Glutamatergic neuron (in vitro differentiated cells): ENCODE measurements around the gene TSR3. TPM values are rescaled to one million over a fixed set of nuclear protein-coding genes. Genes with fewer than 3 reads are reported as not detected.

Experiments used
- DNase-seq: peaks from one replicate; pipeline ENCODE4 v3.0.0; 2022
- H3K27ac Mint-ChIP-seq: one replicate; pipeline ENCODE4 v1.8.0; 2020; ENCODE audit warnings: mild to moderate bottlenecking, mixed read lengths, inconsistent platforms; ENCODE audit not compliant: unreplicated experiment
- H3K27me3 Mint-ChIP-seq: one replicate; pipeline ENCODE4 v1.8.0; 2020; ENCODE audit warnings: mild to moderate bottlenecking, moderate library complexity, mixed read lengths, inconsistent platforms; ENCODE audit not compliant: unreplicated experiment
- H3K36me3 Mint-ChIP-seq: one replicate; pipeline ENCODE4 v1.8.0; 2020; ENCODE audit warnings: mild to moderate bottlenecking, mixed read lengths, inconsistent platforms; ENCODE audit not compliant: unreplicated experiment
- H3K4me1 Mint-ChIP-seq: one replicate; pipeline ENCODE4 v1.8.0; 2020; ENCODE audit warnings: mild to moderate bottlenecking, low read depth, mixed read lengths, inconsistent platforms; ENCODE audit not compliant: unreplicated experiment
- H3K4me3 Mint-ChIP-seq: one replicate; pipeline ENCODE4 v1.8.0; 2020; ENCODE audit warnings: mild to moderate bottlenecking, mixed read lengths, inconsistent platforms; ENCODE audit not compliant: unreplicated experiment
- H3K9me3 Mint-ChIP-seq: one replicate; pipeline ENCODE4 v1.8.0; 2020; ENCODE audit warnings: mild to moderate bottlenecking, moderate library complexity, mixed read lengths, inconsistent platforms; ENCODE audit not compliant: unreplicated experiment
- total RNA-seq: library from RNA; stranded (reverse); fragmentation: NEBNext Ultra II Directional; extraction: Animal tissue kit (Norgen Biotek cat#: 25700); gene quantifications from one replicate; pipeline ENCODE4 v1.2.1, GENCODE V29; 2021; ENCODE audit not compliant: unreplicated experiment
- TF ChIP-seq, protein P1 (sequence below): fragments of 200-600 bp; sonication (generic); IDR thresholded peaks from one replicate; pipeline ENCODE4 v1.5.0; 2021; ENCODE audit not compliant: partially characterized antibody, unreplicated experiment

TSR3 gene
- total RNA-seq, 1 donor from 2014 or later, result 52.5 TPM

- no peak for DNase-seq
- peaks cover 12% of the 10 kb centered on the region for H3K4me1 Mint-ChIP-seq
- TF ChIP-seq, protein P1, sequence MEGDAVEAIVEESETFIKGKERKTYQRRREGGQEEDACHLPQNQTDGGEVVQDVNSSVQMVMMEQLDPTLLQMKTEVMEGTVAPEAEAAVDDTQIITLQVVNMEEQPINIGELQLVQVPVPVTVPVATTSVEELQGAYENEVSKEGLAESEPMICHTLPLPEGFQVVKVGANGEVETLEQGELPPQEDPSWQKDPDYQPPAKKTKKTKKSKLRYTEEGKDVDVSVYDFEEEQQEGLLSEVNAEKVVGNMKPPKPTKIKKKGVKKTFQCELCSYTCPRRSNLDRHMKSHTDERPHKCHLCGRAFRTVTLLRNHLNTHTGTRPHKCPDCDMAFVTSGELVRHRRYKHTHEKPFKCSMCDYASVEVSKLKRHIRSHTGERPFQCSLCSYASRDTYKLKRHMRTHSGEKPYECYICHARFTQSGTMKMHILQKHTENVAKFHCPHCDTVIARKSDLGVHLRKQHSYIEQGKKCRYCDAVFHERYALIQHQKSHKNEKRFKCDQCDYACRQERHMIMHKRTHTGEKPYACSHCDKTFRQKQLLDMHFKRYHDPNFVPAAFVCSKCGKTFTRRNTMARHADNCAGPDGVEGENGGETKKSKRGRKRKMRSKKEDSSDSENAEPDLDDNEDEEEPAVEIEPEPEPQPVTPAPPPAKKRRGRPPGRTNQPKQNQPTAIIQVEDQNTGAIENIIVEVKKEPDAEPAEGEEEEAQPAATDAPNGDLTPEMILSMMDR, result no peak
- H3K4me3 Mint-ChIP-seq, result peak overlapping the region; percentile 98
- H3K27ac Mint-ChIP-seq, result peak overlapping the region; percentile 98
- peaks cover 6% of the 10 kb centered on the region for H3K27me3 Mint-ChIP-seq
- H3K36me3 Mint-ChIP-seq, result no peaks in the 10 kb centered on the region
- peaks cover 7% of the 10 kb centered on the region for H3K9me3 Mint-ChIP-seq
Observed at GRCh38 chr16:1309888-1310831, 41.5 kb downstream of the TSR3 start.

DNA sequence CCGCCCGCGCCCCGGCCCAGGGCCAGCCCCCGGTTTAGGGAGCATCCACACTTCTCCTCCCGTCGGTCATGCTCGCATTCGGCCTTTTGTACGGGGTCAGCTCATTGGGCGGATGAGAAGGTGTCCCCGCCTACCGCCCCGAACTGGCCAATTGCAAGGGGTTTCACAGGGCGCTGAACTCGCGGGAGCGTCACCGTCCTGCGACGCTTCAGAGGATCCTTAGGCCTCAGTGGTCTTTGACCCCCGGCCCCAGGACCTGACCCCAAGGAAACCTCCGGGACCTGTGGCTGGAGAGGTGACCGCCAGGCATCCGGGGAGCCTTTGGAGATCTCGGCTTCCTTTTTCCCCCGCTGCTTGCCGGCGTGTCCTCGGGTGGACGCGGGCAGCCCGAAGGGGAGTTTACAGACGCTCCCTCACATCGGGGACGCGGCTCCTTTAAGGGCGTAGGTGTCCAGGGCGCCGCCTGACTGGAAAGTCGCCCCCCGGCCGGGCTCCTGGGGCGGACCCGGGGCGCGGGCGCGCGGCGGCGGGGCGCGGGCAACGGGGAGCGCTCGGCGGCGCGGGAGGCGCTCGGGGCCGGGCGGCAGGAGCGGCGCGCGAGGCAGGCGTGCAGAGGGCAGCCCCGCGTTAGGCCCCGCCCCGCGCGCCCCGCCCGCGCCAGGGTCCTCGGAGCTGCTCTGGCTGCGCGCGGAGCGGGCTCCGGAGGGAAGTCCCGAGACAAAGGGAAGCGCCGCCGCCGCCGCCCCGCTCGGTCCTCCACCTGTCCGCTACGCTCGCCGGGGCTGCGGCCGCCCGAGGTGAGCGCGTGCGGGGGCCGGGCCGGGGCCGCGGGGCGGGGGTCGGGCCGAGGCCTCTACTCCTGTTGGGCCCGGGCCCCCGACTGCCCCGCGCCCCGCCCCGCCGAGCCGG, 42.4 kb downstream of the TSR3 start, which contains the start of gene UBE2I:
Gene UBE2I, plus strand, starts transcription at position 660 of the 909 bp plus-strand sequence. CDS start 4,395 bp downstream, outside the sequence.
- Mint-ChIP-seq H3K9me3 (peaks cover 7% of the 10 kb centered on the region), H3K36me3 (no peaks in the 10 kb centered on the region), H3K4me3 (peak within 1 kb of the TSS; percentile 98), H3K27ac (peak within 1 kb of the TSS; percentile 98), H3K27me3 (peaks cover 6% of the 10 kb centered on the region), H3K4me1 (peaks cover 12% of the 10 kb centered on the region)
- peak; percentile 95 for DNase-seq
- TF ChIP-seq, protein P1, result no peak

- TF ChIP-seq, protein P1, result no peak
- Mint-ChIP-seq H3K27me3 (peaks cover 6% of the 10 kb centered on the region), H3K27ac (peak overlapping the region; percentile 81), H3K4me3 (peak overlapping the region; percentile 87), H3K36me3 (no peaks in the 10 kb centered on the region), H3K9me3 (peaks cover 7% of the 10 kb centered on the region), H3K4me1 (peaks cover 12% of the 10 kb centered on the region)
- DNase-seq, result no peak
Observed at GRCh38 chr16:1308036-1308976, 43.4 kb downstream of the TSR3 start.

- peaks cover 6% of the 10 kb centered on the region for H3K4me1 Mint-ChIP-seq
- peaks cover 6% of the 10 kb centered on the region for H3K27me3 Mint-ChIP-seq
- TF ChIP-seq, protein P1, result no peak
- no peak for DNase-seq
- no peak overlapping the region for H3K27ac Mint-ChIP-seq
- no peak overlapping the region for H3K4me3 Mint-ChIP-seq
- peaks cover 7% of the 10 kb centered on the region for H3K9me3 Mint-ChIP-seq
- no peaks in the 10 kb centered on the region for H3K36me3 Mint-ChIP-seq
Observed at GRCh38 chr16:1306334-1306733, 45.3 kb downstream of the TSR3 start.
